Adrenal gland (tissue), 5 donors: ENCODE results near the gene PKP4.

ENCODE experiments used
- POLR2A ChIP-seq, 2 donors: fragments of 450-650 bp; IDR thresholded peaks; one replicate each; pipeline ENCODE4 v1.6.1; 2017; ENCODE audit warnings: antibody characterized with exemption in 2 of 2, mild to moderate bottlenecking in 2 of 2, moderate library complexity in 1 of 2
- TF ChIP-seq, protein P1 (sequence below), 6 experiments: fragments of 450-650 bp in 4 of 6; fragments of 200-600 bp in 2 of 6; sonication (generic) in 1 of 6; IDR thresholded peaks; 1 replicate in 5 of 6; 2 replicates in 1 of 6; pipeline versions ENCODE4 v1.5.1 to v1.8.0; 2016 to 2021; ENCODE audit warnings: antibody characterized with exemption in 6 of 6, mild to moderate bottlenecking in 2 of 6, moderate library complexity in 1 of 6
- donor health status: DM: no; HTN: no; CAD: no.

DNA sequence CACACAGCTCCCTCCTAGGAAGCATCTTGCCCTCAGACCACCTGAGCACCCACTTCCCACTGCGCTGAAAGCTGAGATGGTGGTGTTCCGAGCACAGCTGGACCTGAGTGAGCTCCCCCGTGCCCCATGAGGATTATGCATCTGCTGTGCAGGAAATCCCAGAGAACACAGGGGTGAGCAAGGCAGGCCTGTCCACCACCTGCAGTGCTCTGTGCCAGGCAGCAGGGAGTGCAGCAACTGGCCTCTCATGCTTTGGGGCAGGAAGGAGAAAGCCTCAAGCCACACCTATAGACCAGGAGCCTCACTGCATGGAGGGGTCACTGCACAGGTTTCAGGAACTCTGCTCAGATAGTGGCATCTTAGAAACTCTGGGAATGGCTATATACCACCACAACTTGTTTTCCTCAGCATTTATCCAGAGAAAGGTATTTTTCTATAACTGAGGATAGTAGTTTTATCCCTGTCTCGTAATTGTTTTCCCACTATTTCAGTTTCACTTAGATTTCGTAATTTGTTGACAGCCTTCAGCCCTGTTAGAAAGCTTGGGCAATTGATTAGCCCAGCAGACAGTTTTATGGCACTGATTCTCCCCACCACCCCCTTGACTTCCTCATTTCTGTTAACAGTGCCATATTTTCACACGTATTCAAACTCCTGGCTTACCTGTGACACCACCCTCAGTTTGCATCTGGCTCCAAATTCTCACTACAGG lies 194.1 kb downstream of the PKP4 start:
- TF ChIP-seq POLR2A (IDR thresholded peaks at IDR 0.05), result no peak
- TF ChIP-seq, protein P1, sequence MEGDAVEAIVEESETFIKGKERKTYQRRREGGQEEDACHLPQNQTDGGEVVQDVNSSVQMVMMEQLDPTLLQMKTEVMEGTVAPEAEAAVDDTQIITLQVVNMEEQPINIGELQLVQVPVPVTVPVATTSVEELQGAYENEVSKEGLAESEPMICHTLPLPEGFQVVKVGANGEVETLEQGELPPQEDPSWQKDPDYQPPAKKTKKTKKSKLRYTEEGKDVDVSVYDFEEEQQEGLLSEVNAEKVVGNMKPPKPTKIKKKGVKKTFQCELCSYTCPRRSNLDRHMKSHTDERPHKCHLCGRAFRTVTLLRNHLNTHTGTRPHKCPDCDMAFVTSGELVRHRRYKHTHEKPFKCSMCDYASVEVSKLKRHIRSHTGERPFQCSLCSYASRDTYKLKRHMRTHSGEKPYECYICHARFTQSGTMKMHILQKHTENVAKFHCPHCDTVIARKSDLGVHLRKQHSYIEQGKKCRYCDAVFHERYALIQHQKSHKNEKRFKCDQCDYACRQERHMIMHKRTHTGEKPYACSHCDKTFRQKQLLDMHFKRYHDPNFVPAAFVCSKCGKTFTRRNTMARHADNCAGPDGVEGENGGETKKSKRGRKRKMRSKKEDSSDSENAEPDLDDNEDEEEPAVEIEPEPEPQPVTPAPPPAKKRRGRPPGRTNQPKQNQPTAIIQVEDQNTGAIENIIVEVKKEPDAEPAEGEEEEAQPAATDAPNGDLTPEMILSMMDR (IDR thresholded peaks at IDR 0.05), result no peak
